Measurements from ENCODE around the gene ANKS1B.
"Not testable (repeated sequence)": the region's sequence is repeated elsewhere in the genome, so short reads cannot be mapped to it uniquely, and the experiment has no call there.

Gene ANKS1B

GRCh38 chr12:98980508-98980907 is 1004.2 kb downstream of the ANKS1B start:
- DNase-seq, result no peak

DNA sequence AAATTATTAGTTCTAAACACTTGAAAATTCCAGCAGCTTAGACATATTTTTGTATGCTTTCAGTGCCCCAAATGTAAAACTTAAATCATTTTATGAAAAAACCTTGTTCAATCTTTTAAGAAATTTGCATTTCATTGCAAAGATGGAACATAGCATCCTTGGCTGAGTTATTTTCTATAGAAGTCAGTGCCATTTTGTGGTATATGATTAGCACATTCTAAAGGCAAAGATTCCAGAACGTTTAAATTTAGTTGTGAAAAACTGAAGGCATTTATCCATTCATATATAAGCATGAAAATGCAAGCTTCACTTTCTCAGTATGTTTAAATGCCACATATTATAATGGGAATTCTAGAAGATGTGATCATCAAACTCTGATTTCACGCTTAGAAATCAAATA is 1007.5 kb downstream of the ANKS1B start:
- no peak for DNase-seq

DNA sequence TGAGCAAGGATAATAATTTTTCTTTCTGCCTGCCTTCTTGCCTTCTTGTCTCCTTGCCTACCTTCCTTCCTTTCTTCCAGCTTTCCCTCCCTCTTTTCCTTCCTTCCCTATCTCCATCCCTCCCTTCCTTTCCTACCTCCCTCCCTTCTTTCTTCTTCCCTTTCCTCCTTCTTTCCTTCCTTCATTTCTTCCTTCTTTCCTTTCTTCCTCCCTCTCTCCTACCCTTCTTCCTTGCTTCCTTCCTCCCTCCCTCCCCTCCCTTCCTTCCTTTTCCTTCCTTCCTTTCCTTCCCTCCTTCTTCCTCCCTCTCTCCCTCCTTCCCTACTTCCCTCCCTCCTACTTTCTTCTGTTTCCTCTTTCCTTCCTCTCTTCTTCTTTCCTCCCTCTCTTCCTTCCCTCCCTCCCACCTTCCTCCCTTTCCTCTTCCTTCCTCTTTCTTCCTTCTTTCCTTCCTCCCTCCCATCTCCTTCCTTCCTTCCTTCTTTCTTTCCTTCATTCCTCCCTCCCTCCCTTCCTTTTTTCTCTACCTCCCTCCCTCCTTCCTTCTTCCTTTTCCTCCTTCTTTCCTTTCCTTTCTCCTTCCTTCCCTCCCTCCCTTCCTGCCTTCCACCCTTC is 1009.9 kb downstream of the ANKS1B start:
- DNase-seq, result no peak

DNA sequence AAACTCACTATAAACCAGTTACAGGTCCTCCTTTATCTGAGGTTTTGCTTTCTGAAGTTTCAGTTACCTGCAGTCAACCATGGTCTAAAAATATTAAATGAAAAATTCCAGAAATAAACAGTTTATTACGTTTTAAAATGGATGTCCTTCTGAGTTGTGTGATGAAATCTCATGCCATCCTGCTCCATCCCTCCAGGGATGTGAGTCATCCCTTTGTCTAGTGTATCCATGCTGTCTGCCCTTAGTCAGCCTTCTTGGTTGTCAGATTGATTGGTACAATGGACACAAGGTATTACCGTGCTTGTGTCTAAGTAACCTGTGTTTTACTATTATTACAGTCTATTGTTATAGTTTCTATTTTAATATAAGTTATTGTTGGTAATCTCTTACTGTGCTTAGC is 1011.3 kb downstream of the ANKS1B start:
- DNase-seq, result no peak

- DNase-seq, result no peak
Observed at GRCh38 chr12:98970950-98971349, 1013.8 kb downstream of the ANKS1B start.

- DNase-seq, result no peak
Observed at GRCh38 chr12:98970210-98970609, 1014.5 kb downstream of the ANKS1B start.

- peak in 1 of 2 experiments; percentile 11 for DNase-seq
Observed at GRCh38 chr12:98968896-98969295, 1015.8 kb downstream of the ANKS1B start.

GRCh38 chr12:98957135-98957534 is 1027.6 kb downstream of the ANKS1B start:
- not testable (repeated sequence) for DNase-seq

- DNase-seq, result no peak
Observed at GRCh38 chr12:98955284-98955683, 1029.5 kb downstream of the ANKS1B start.

GRCh38 chr12:98954506-98954905 is 1030.2 kb downstream of the ANKS1B start:
- no peak for DNase-seq

GRCh38 chr12:98951406-98951805 is 1033.3 kb downstream of the ANKS1B start:
- peak; percentile 77 to 88 for DNase-seq

- no peak for DNase-seq
Observed at GRCh38 chr12:98948343-98948949, 1036.3 kb downstream of the ANKS1B start.

DNA sequence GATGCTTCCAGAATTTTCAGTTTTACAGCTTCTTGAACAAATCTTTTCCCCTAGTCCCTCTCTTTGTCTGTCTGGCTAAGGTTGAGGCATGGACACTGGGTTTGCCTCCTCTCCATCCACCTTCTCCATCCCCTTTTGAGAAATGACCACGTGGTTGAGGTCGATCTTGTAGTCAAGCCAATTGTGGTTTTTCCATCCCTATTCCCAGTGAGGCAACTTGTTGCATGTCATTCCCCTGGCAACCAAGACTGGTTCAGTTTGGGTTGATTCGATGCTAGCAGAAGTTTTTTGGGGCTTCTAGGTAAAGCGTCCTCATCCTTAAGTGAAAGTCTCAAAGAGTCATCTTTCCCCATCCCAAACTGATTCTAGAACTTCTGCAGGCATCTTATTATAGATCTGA is 1038.9 kb downstream of the ANKS1B start:
- no peak for DNase-seq

- no peak for DNase-seq
Observed at GRCh38 chr12:98939926-98940325, 1044.8 kb downstream of the ANKS1B start.

DNA sequence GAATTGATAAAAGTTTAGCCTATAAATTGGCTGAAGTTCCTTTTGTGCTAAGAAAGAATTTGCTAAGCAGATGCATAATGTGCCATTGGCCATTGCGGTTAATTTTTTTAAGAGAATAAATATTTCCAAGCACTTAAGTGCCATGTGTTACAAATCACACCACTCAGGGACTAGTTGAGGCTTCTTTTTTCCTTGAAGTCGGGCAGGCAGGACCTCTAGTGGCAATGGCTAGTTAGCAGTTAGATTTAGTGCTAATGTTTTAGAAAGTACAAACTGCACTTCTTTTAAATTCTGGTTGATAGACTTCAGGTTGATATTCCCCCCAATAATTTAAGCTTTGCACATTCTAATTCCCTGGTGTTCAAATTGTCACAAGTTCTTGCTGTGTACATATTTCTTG is 1045.4 kb downstream of the ANKS1B start:
- no peak for DNase-seq

- DNase-seq, result no peak
Observed at GRCh38 chr12:98935847-98936246, 1048.9 kb downstream of the ANKS1B start.

DNA sequence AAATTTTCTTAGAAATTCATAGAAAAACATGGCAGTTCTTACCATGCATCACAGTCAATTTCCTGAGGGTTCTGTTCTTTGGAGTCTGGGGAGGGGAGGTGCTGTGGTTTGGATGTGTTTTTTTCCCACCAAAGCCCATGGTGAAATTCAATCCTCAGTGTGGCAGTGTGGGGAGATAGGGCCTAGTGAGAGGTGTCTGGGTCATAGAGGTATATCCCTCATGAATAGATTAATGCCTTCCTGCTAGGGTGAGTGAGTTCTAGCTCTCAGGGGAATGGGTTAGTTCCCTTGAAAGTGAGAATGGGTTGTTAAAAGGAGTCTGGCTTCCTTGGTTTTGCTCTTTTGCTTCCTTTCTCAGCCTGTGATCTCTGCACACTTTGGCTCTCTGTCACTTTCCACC is 1061.9 kb downstream of the ANKS1B start:
- DNase-seq, result no peak

GRCh38 chr12:98918176-98918863 is 1066.4 kb downstream of the ANKS1B start:
- DNase-seq, result no peak

- no peak for DNase-seq
Observed at GRCh38 chr12:98916106-98916505, 1068.6 kb downstream of the ANKS1B start.

DNA sequence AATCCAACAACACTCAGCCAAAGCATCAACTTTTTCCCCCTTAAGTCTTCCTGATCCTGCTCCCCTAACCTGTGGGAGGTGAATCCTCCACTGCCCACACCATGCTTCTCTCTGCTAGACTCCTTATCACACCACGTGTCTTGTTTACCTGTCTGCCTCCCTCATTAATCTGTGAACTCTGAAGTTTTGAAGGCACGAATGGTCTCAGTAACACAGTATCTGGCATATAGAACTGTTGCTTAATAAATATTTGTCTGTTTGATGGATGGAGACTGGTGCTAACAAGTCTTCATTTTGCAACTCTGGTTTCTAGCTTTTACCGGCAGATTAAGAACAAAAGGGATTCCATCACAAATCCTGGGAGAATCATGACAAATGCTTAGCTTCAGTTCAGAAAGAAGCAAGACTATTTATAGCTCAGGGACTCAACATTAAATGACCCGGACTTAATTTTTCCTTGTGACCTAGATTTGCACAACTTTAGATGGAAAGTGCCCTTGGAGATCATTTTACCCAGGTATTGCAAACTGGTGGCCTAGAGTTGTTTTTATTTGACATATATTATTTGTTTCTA is 1072.2 kb downstream of the ANKS1B start:
- no peak for DNase-seq

DNA sequence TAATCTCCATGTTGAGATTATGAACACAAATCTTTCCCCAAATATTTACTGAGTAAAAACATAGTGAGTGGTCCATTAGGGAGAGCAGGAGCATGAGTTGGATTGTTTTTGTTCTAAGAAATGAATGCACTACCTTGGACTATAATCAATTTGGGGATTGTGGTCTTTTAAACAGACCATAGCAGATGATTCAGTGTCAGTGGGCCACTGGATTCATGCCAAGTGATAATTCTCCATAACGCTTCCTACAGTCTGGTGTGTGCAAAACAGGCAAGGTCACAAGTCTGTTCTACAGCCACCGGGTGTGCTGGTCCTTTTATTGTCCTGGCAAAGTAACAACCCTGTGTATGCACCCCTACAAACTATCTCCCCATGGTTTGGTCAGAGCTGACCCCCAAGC is 1073.3 kb downstream of the ANKS1B start:
- DNase-seq, result no peak

- DNase-seq, result peak; percentile 56 to 90
Observed at GRCh38 chr12:98909746-98910145, 1075.0 kb downstream of the ANKS1B start.

DNA sequence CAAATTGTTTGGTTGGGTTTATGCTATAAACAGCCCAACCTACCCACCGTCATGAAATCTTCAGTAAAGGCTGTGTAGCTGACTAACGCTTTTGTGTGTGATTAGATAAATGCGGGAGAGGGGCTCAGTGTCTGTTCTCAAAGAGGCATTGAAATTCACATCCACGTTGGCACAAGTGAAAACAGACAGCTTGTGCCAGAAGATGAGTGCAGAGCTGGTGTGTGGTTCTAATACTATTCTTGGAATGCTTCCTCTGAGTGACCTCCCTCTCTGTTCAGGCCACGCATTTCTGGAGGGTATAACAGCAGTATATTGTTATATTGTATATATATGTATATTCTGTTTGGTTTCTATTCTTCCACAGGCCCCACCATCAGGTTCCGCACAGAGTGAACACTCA is 1075.9 kb downstream of the ANKS1B start:
- DNase-seq, result no peak

- no peak for DNase-seq
Observed at GRCh38 chr12:98903875-98904274, 1080.9 kb downstream of the ANKS1B start.

Data from cerebellar nuclear complex (tissue), 1 donor.